OCI-LY1 (cell line): Measurements from ENCODE around the gene UTRN.

ENCODE experiments used
- H2AFZ ChIP-seq: fragments of 200-600 bp; sonication (generic), shearing (Covaris generic); 2 replicates; pipeline ENCODE4 v1.6.0; 2014; ENCODE audit warnings: antibody characterized with exemption, mild to moderate bottlenecking, low read length
- H3F3A ChIP-seq: fragments of 200-600 bp; sonication (generic), shearing (Covaris generic); 2 replicates; pipeline ENCODE4 v1.6.0; 2014; ENCODE audit warnings: mild to moderate bottlenecking, antibody characterized with exemption, low read length, moderate library complexity; ENCODE audit not compliant: insufficient read depth
- H3K27ac ChIP-seq: fragments of 200-600 bp; sonication (generic); 2 replicates; pipeline ENCODE4 v1.5.1; 2014; ENCODE audit warnings: low read length, mixed run types, mild to moderate bottlenecking, low read depth; ENCODE audit not compliant: poor library complexity, severe bottlenecking
- H3K27me3 ChIP-seq: fragments of 200-600 bp; sonication (generic); 2 replicates; pipeline ENCODE4 v1.6.0; 2014; ENCODE audit warnings: antibody characterized with exemption, mild to moderate bottlenecking, low read length, moderate library complexity; ENCODE audit not compliant: insufficient read depth
- H3K36me3 ChIP-seq: fragments of 200-600 bp; sonication (generic); 2 replicates; pipeline ENCODE4 v1.6.1; 2014; ENCODE audit warnings: mild to moderate bottlenecking, antibody characterized with exemption, low read length, moderate library complexity, mixed read lengths; ENCODE audit not compliant: insufficient read depth
- H3K4me1 ChIP-seq: fragments of 200-600 bp; sonication (generic); 2 replicates; pipeline ENCODE4 v1.5.1; 2014; ENCODE audit warnings: mild to moderate bottlenecking, low read length, moderate library complexity; ENCODE audit not compliant: insufficient read depth, severe bottlenecking
- H3K4me2 ChIP-seq: fragments of 200-600 bp; sonication (generic), shearing (Covaris generic); 2 replicates; pipeline ENCODE4 v1.6.1; 2014; ENCODE audit warnings: low read length
- H3K4me3 ChIP-seq: fragments of 200-600 bp; sonication (generic); 2 replicates; pipeline ENCODE4 v1.5.1; 2014; ENCODE audit warnings: low read length, low read depth, mild to moderate bottlenecking, mixed read lengths; ENCODE audit not compliant: poor library complexity, severe bottlenecking
- H3K79me2 ChIP-seq: fragments of 200-600 bp; shearing (Covaris generic); 2 replicates; pipeline ENCODE4 v1.6.1; 2016; ENCODE audit warnings: mixed run types, low read length, mixed read lengths; ENCODE audit not compliant: insufficient read depth
- H3K9ac ChIP-seq: fragments of 200-600 bp; sonication (generic), shearing (Covaris generic); 2 replicates; pipeline ENCODE4 v1.6.1; 2014; ENCODE audit warnings: mild to moderate bottlenecking, low read length, mixed read lengths
- H3K9me2 ChIP-seq: fragments of 200-600 bp; sonication (generic), shearing (Covaris generic); 2 replicates; pipeline ENCODE4 v1.6.1; 2014; ENCODE audit warnings: low read depth, mild to moderate bottlenecking, low read length, mixed read lengths
- H3K9me3 ChIP-seq: fragments of 200-600 bp; shearing (Covaris generic); 2 replicates; pipeline ENCODE4 v1.6.1; 2014; ENCODE audit warnings: low read length, mixed read lengths
- H4K20me1 ChIP-seq: fragments of 200-600 bp; sonication (generic), shearing (Covaris generic); 2 replicates; pipeline ENCODE4 v1.6.0; 2016; ENCODE audit warnings: mild to moderate bottlenecking, low read length; ENCODE audit not compliant: insufficient read depth
- EZH2 ChIP-seq: fragments of 200-600 bp; sonication (generic), shearing (Covaris generic); IDR thresholded peaks from 2 replicates; pipeline ENCODE4 v1.8.0; 2017; ENCODE audit warnings: borderline replicate concordance, mixed run types, mild to moderate bottlenecking, antibody characterized with exemption, low read length, moderate library complexity, mixed read lengths
- TF ChIP-seq, protein P1 (sequence below): fragments of 200-600 bp; sonication (generic), shearing (Covaris generic); IDR thresholded peaks from 2 replicates; pipeline ENCODE4 v1.5.1; 2017; ENCODE audit warnings: mild to moderate bottlenecking, antibody characterized with exemption, low read length, moderate library complexity, mixed read lengths

Gene UTRN

DNA sequence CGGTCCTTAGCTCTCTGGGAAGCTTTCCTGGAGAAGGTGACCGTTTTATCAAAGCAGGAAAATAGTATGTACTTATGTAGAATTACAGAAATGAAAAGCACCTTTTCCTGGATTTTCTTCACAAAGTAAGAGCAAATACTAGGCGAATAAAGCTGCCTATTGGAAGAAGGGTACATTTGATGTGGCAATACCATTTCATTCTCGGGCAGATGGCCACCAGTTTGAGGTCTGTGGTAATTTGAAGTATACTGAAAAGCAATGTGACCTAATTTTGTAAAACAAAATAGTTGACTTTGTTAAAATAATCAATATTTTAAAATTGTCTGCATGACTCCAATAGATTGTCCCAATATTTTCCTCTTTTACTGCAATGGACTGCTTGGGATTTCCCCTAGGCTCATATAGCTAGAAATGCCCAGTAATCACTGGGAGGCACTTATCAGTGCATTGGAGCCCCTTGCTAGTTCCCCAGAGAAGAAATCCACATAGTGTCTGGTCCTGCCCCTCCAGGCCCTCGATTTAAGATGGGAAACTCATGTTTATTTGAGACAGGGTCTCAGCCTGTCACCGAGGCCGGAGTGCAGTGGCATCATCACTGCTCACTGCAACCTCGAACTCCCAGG lies 7.4 kb upstream of the UTRN start:
- H3K4me1 ChIP-seq, result no peaks in the 10 kb centered on the region
- no peaks in the 10 kb centered on the region for H3F3A ChIP-seq
- H3K4me3 ChIP-seq, result no peak overlapping the region
- no peaks in the 10 kb centered on the region for H3K79me2 ChIP-seq
- H3K4me2 ChIP-seq, result no peak overlapping the region
- no peak overlapping the region for H2AFZ ChIP-seq
- no peaks in the 10 kb centered on the region for H3K9me3 ChIP-seq
- H3K36me3 ChIP-seq, result no peaks in the 10 kb centered on the region
- H4K20me1 ChIP-seq, result no peaks in the 10 kb centered on the region
- no peak overlapping the region for H3K9ac ChIP-seq
- no peak overlapping the region for H3K27ac ChIP-seq
- no peaks in the 10 kb centered on the region for H3K27me3 ChIP-seq
- no peaks in the 10 kb centered on the region for H3K9me2 ChIP-seq
- TF ChIP-seq, protein P1, sequence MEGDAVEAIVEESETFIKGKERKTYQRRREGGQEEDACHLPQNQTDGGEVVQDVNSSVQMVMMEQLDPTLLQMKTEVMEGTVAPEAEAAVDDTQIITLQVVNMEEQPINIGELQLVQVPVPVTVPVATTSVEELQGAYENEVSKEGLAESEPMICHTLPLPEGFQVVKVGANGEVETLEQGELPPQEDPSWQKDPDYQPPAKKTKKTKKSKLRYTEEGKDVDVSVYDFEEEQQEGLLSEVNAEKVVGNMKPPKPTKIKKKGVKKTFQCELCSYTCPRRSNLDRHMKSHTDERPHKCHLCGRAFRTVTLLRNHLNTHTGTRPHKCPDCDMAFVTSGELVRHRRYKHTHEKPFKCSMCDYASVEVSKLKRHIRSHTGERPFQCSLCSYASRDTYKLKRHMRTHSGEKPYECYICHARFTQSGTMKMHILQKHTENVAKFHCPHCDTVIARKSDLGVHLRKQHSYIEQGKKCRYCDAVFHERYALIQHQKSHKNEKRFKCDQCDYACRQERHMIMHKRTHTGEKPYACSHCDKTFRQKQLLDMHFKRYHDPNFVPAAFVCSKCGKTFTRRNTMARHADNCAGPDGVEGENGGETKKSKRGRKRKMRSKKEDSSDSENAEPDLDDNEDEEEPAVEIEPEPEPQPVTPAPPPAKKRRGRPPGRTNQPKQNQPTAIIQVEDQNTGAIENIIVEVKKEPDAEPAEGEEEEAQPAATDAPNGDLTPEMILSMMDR, result no peak
- TF ChIP-seq EZH2, result no peak

DNA sequence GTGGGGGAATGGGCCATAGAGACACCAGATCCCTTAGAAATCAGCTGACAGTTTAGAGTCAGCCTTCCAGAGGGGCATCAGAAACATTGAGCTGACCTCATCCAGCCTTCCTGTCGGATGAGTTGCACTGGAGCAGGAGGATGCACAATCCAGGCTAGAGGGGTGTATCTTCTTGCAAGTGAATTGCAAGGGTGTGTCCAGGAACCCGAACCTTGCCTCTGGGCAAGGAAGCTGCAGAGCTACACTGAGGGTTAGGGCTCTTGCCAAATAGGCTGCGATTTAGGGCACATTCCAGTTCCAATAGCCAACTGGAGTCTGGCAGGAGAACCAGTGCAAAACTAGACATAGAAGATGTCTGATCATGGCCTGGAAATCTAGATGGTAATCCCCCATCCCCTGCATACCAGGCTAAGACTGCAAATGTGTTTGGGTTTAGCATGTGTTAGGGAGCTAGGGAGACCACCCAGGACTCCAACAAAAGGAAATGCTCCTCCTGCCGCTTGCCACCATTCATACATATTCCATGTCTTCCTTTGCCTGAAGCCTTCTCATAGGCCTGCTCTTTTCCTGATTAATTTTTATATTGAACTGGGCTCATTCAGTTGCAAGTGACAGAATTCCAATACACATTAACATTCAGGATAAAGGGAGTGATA lies 6.3 kb upstream of the UTRN start:
- no peaks in the 10 kb centered on the region for H3K9me3 ChIP-seq
- H3K27ac ChIP-seq, result no peak overlapping the region
- H3K4me3 ChIP-seq, result no peak overlapping the region
- H3K27me3 ChIP-seq, result no peaks in the 10 kb centered on the region
- no peak overlapping the region for H3K4me2 ChIP-seq
- no peak for TF ChIP-seq EZH2
- TF ChIP-seq, protein P1, result no peak
- no peak overlapping the region for H3K9ac ChIP-seq
- H2AFZ ChIP-seq, result no peak overlapping the region
- no peaks in the 10 kb centered on the region for H3F3A ChIP-seq
- H3K36me3 ChIP-seq, result no peaks in the 10 kb centered on the region
- H4K20me1 ChIP-seq, result no peaks in the 10 kb centered on the region
- H3K79me2 ChIP-seq, result no peaks in the 10 kb centered on the region
- no peaks in the 10 kb centered on the region for H3K9me2 ChIP-seq
- no peaks in the 10 kb centered on the region for H3K4me1 ChIP-seq

DNA sequence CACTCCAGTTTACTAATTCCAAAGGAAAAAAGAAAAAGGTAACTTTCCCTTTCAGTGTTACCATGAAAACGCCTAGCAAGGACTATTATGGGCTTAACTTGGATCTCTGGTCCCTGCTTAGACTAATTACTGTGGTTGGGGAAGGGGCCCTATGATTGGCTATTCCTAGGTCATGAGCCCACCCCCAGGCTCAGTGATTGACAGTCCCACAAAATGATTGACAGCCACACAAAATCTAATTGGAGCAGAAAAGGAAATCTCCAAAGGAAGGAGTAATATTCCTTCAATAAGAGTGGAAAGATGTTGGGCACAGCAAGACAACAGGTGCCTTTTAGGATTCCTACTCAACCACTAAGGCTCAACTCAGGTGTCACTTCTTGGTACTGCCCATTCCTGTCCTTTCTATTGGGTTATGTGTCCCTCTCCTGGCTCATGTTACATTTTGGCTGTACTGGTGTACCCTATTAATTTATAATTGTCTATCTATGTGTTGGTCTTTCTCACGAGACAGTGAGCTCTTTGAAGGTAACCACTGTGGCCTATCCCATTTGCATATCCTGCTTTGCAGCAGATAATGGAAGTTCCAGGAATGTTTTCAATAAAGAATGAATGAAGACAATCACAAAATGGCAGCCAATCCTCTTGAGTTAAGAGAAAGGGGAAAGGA lies 5.5 kb upstream of the UTRN start:
- Histone ChIP-seq H3K27me3 (no peaks in the 10 kb centered on the region), H4K20me1 (no peaks in the 10 kb centered on the region), H3K9me3 (no peaks in the 10 kb centered on the region), H3K4me1 (no peaks in the 10 kb centered on the region), H2AFZ (no peak overlapping the region), H3K27ac (no peak overlapping the region), H3K4me3 (no peak overlapping the region), H3F3A (no peaks in the 10 kb centered on the region), H3K36me3 (no peaks in the 10 kb centered on the region), H3K9ac (no peak overlapping the region), H3K9me2 (no peaks in the 10 kb centered on the region), H3K4me2 (no peak overlapping the region), H3K79me2 (no peaks in the 10 kb centered on the region)
- TF ChIP-seq, protein P1, result no peak
- TF ChIP-seq EZH2, result no peak
